HG03135 (cell line): Measurements from ENCODE around the gene POSTN.

Experiments
- ATAC-seq: cut with Tn5 transposase; IDR thresholded peaks from one replicate; pipeline ENCODE4 v1.9.1; 2021; ENCODE audit warnings: mild to moderate bottlenecking, moderate library complexity; ENCODE audit not compliant: unreplicated experiment

POSTN gene

GRCh38 chr13:37526710-37527473, 71.7 kb downstream of the POSTN start:
- no peak for ATAC-seq

GRCh38 chr13:37515226-37515625, 83.3 kb downstream of the POSTN start:
- ATAC-seq, result no peak
